Lower lobe of right lung (tissue), 2 donors: ENCODE results near the gene SAMD5. TPM values are rescaled to one million over a fixed set of nuclear protein-coding genes. Genes with fewer than 3 reads are reported as not detected.

Source experiments
- ATAC-seq, 2 donors: fragments of 200-7000 bp; cut with Tn5 transposase; one replicate each; pipeline ENCODE4 v1.9.1; 2020 to 2022; ENCODE audit warnings: mild to moderate bottlenecking in 2 of 2, moderate library complexity in 2 of 2
- DNase-seq: peaks from one replicate; pipeline ENCODE4 v3.0.0-alpha.2; 2020
- H3K27ac ChIP-seq: fragments of 200-600 bp; one replicate; pipeline ENCODE4 v1.8.0; 2022
- H3K27me3 ChIP-seq: fragments of 200-600 bp; one replicate; pipeline ENCODE4 v1.8.0; 2022; ENCODE audit warnings: low read depth
- H3K36me3 ChIP-seq: fragments of 200-600 bp; one replicate; pipeline ENCODE4 v1.8.0; 2022; ENCODE audit warnings: mild to moderate bottlenecking
- H3K4me1 ChIP-seq: fragments of 200-600 bp; one replicate; pipeline ENCODE4 v1.8.0; 2022
- H3K4me3 ChIP-seq: fragments of 200-600 bp; one replicate; pipeline ENCODE4 v1.8.0; 2022; ENCODE audit warnings: mild to moderate bottlenecking
- H3K9me3 ChIP-seq: fragments of 200-600 bp; one replicate; pipeline ENCODE4 v1.8.0; 2022
- intact Hi-C: fragments of 100-400 bp; cut with DNase I; formaldehyde crosslinking; loops from one replicate; pipeline ENCODE4 v1.11.0; 2022
- total RNA-seq: library from RNA; stranded (reverse); fragmentation: NEBNext Ultra II Directional; extraction: Animal tissue kit (Norgen Biotek cat#: 25700); gene quantifications from one replicate; pipeline ENCODE4 v1.2.1, GENCODE V29; 2021
- TF ChIP-seq, protein P1 (sequence below): fragments of 200-600 bp; IDR thresholded peaks from one replicate; pipeline ENCODE4 v1.8.0; 2022; ENCODE audit warnings: antibody characterized with exemption, mild to moderate bottlenecking
- donor health status: DM: no; HTN: yes; CAD: no; lungs with severe emphysema.

The SAMD5 gene
- total RNA-seq, 1 donor from 2014 or later, result 8.7 TPM

DNA sequence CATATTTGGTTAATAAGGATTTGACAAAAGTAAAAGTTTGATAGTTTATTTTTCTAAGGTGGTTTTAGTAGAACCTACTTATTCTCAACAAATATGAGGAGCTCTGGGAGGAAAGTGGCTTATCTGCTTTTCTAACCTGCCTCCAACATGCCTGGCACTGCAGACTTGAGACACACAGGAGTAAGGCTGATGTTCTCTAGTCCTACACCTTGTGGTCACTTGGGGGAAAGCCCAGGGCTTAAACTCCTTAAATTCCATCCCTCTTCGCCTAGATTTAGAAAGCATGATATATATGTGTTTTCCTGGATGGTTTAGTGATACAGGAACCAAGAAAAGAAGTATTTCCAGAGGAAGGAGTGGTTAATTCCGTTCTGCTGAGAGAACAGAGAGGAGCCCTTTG, 39.9 kb upstream of the SAMD5 start:
- Histone ChIP-seq H3K27ac (no peak overlapping the region), H3K9me3 (no peaks in the 10 kb centered on the region), H3K4me3 (no peak overlapping the region), H3K36me3 (no peaks in the 10 kb centered on the region), H3K27me3 (no peaks in the 10 kb centered on the region), H3K4me1 (no peaks in the 10 kb centered on the region)
- TF ChIP-seq, protein P1, sequence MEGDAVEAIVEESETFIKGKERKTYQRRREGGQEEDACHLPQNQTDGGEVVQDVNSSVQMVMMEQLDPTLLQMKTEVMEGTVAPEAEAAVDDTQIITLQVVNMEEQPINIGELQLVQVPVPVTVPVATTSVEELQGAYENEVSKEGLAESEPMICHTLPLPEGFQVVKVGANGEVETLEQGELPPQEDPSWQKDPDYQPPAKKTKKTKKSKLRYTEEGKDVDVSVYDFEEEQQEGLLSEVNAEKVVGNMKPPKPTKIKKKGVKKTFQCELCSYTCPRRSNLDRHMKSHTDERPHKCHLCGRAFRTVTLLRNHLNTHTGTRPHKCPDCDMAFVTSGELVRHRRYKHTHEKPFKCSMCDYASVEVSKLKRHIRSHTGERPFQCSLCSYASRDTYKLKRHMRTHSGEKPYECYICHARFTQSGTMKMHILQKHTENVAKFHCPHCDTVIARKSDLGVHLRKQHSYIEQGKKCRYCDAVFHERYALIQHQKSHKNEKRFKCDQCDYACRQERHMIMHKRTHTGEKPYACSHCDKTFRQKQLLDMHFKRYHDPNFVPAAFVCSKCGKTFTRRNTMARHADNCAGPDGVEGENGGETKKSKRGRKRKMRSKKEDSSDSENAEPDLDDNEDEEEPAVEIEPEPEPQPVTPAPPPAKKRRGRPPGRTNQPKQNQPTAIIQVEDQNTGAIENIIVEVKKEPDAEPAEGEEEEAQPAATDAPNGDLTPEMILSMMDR, result no peak
- intact Hi-C loops, result no loop called here
- DNase-seq (no peak), ATAC-seq (no peak)

DNA sequence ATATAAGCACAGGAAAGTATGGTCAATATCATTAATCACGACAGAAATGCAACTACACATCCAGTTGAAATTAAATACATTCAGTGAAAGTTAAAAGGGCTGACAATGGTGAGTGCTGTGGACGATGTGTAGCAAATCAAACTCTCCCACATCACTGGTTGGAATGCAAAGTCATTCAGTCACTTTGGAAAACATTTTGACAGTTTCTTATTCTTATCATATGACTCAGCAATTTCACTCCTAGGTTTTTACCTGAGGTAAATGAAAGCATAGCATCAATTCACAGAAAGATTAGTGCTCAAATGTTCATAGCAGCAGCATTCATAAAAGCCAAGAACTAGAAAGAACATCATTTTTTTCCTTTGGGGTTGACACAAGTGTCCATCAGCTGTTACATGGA, 28.6 kb upstream of the SAMD5 start:
- no peaks in the 10 kb centered on the region for H3K36me3 ChIP-seq
- DNase-seq (no peak), ATAC-seq (no peak)
- intact Hi-C loops, result no loop called here
- no peak overlapping the region for H3K27ac ChIP-seq
- H3K27me3 ChIP-seq, result no peaks in the 10 kb centered on the region
- H3K4me1 ChIP-seq, result no peaks in the 10 kb centered on the region
- TF ChIP-seq, protein P1, result no peak
- no peak overlapping the region for H3K4me3 ChIP-seq
- no peaks in the 10 kb centered on the region for H3K9me3 ChIP-seq

DNA sequence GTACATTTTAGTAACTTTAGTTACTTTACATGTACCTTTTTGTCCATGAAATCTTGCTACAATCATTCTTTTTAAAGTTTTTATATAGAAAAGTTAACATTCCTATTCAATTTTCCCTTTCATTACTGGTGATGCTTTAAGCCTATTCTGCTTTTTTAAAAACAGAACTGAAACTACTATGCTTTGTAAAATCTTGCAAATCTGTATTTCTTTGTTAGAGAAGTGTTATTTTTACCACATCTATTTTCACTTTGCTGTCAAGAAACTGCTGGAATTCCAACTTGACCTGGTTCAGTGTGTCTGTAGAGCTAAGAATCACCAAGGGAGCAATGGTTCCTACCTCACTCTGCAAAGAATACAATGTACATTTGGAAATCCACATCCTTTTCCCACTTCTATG, 21.8 kb upstream of the SAMD5 start:
- H3K27me3 ChIP-seq, result no peaks in the 10 kb centered on the region
- no peak overlapping the region for H3K27ac ChIP-seq
- TF ChIP-seq, protein P1, result no peak
- H3K36me3 ChIP-seq, result no peaks in the 10 kb centered on the region
- no peak for ATAC-seq
- DNase-seq, result no peak
- no peak overlapping the region for H3K4me3 ChIP-seq
- no peaks in the 10 kb centered on the region for H3K9me3 ChIP-seq
- intact Hi-C loops, result no loop called here
- H3K4me1 ChIP-seq, result no peaks in the 10 kb centered on the region

DNA sequence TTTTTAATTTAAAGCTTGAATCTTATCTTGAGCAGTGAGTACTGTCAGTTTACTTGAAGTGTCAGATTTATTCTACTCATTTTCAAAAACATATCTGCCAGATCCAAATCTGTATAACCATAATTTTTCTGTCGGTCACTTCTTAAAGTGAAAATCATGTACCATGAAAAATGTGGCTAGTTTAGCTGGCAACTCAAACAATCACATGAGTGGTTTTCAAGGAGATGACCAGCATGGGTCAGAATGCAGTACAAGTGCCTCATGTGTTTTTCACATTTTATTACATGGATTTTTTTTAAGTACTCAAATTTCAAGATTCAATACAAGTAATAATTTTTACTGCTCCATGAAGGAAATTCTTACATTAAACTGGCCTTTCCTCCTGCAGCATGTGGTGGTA, 11.0 kb upstream of the SAMD5 start:
- H3K4me3 ChIP-seq, result no peak overlapping the region
- DNase-seq (no peak), ATAC-seq (no peak)
- no peaks in the 10 kb centered on the region for H3K4me1 ChIP-seq
- TF ChIP-seq, protein P1, result no peak
- peaks cover 10% of the 10 kb centered on the region for H3K9me3 ChIP-seq
- H3K27ac ChIP-seq, result no peak overlapping the region
- peaks cover 6% of the 10 kb centered on the region for H3K27me3 ChIP-seq
- intact Hi-C loops, result no loop called here
- no peaks in the 10 kb centered on the region for H3K36me3 ChIP-seq

DNA sequence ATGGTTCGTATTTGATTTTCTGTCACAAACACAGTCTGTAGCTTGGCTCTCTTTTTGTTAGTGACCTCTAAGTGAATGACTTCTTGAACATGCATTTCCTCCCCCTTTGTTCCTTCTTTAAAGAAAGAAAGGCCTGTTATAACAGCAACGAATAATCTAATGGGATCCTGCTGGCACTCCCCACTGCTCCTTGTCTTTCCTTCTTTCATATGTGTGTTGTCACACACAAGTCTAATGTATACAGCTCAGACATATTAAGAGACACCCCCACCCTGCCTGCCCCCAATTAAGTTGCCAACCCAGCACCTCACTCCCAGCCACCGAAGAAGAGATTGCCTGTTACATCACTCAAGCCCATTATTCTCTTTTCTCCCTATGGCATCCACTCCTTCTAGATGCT, 4.9 kb upstream of the SAMD5 start:
- intact Hi-C loops, result no loop called here

More for the DNA sequence above, 4.9 kb upstream of the SAMD5 start:
- H3K36me3 ChIP-seq, result no peaks in the 10 kb centered on the region
- DNase-seq, result no peak
- H3K27me3 ChIP-seq, result peaks cover 33% of the 10 kb centered on the region
- TF ChIP-seq, protein P1, result no peak
- no peak for ATAC-seq
- H3K27ac ChIP-seq, result no peak overlapping the region
- no peak overlapping the region for H3K4me3 ChIP-seq
- no peaks in the 10 kb centered on the region for H3K9me3 ChIP-seq
- H3K4me1 ChIP-seq, result peaks cover 16% of the 10 kb centered on the region
